IPS-NIHi11 (cell line): ENCODE measurements around the gene SAFB2.
"Not testable (repeated sequence)": the region's sequence is repeated elsewhere in the genome, so short reads cannot be mapped to it uniquely, and the experiment has no call there.

Experiments
- DNase-seq: peaks from one replicate; pipeline ENCODE4 v3.0.0; 2012; ENCODE audit warnings: mixed read lengths, low spot score

The SAFB2 gene

GRCh38 chr19:5632657-5633056, 10.1 kb upstream of the SAFB2 start:
- DNase-seq, result no peak

DNA sequence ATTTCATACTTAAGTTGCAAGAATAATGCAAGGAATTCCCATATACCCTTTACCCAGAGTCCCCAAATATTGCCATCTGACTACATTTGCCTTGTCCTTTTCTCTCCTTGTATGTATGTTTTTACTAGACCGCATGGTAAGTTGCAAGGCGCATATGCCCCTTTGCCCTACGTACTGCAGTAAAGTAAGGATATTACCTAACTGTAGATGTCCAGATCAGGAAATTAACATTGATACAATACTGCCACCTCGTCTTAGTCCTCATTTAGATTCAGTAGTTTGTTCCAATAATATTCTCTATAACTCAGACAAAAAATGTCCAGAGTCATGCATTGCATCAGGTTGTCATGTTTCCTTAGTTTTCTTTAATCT, 9.7 kb upstream of the SAFB2 start:
- DNase-seq, result no peak

- DNase-seq, result no peak
Measured at GRCh38 chr19:5631567-5632240, 9.1 kb upstream of the SAFB2 start.

DNA sequence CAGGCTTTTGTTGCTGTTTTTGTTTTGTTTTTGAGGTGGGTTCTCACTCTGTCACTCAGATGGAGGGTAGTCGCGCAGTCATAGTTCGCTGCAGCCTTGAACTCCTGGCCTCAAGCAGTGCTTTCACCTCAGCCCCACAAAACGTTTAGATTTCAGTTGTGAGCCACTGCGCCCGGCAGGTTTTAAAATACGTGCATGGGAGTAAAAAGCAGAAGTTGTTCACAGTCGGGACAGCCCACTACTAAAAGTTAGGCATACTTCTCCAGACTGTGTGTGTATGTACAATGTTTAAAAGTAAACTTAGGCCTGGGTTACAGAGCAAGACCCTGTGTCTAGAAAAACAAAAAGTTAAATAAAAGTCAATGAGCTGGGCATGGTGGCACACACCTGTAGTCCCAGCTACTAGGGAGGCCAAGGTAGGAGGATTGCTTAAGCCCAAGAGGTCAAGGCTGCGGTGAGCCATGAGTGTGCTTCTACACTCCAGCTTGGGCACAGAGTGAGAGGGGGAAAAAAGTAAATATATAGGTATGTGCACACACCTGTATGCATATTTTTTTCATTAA, 6.4 kb upstream of the SAFB2 start:
- no peak for DNase-seq

DNA sequence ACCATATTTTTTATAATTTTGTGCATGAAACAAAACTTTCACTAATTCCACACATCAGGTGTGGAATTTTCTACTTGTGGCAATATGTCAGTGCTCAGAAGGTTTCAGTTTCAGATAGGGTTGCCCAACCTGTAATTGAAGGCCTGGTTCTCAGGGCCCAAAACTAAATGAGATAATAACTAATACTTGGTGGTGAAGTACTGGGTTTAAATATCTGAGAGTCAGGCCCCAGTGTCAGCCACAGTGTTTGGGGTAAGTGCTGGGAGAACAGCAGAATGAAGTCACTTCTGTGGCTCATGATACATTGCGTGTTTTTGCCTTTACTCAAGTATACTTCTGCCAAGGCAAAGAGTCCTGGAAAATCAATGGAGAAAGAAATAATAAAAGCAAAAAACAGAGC, 5.9 kb upstream of the SAFB2 start:
- DNase-seq, result no peak

DNA sequence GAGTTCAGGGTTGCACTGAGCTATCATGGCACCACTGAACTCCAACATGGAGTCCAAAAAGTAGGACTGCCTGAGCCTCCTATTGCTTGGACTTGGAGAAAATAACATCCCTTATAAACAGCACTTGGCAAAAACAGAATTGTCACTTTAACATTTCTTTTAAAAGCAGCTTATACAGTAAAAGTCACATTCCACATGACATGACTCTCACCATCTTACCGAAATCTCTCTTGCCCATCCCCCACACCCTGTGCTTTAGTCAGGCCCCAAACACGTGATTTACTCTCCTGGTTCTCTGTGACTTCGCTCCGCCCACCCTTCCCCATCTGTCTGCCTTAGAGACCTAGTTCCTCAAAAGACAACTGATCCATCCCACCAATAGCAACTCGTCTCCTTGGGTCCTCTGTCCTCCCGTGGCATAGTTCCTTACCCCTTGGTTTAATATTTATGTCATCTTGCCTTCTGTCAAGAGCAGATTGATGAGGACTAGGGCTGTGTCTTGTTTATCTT, 4.9 kb upstream of the SAFB2 start:
- DNase-seq, result no peak

DNA sequence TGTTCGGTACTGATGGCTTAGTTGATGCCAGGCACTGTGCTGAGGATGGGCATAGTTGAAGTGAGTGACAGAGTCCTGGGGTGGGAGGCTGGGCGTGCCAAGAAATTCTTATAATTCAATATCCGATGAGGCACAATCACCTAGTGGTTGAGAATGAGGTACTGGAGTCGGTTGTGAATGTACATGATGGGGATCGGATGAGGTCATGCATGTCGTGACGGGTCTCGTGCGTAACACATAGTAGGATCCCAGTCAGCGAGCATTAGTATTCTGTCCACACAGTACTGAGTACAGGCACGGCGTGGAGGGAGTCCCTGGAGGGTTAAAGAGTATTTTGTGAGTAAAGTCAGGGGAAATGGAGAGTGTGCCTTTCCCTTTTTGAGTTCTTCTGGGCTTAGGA, 3.1 kb upstream of the SAFB2 start:
- DNase-seq, result no peak

DNA sequence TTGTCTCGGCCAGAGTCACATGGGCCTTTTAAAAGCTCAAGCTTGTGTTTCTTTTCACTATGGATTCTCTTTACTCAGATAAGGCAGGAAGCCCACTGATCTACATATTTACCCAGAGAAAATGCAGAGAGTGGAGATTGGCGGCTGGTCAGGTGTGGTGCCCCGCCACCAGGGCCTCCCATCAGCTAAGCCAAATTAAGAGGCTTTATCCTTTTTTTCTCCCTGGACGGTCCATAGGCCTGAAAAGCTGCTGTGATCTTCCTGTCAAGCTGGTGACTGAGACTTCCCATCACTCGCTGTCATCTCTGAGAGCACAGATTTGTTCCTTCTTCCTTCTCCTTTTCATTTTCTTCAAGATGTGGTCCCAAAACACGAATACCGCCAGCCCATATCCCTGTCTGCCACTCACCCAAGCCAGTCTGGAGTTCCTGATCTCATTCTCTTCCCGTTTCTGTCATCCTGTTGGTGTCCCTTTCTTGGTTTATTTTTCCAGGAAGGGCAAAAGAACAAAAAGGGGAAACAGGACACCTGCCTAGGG, 2.2 kb upstream of the SAFB2 start:
- no peak for DNase-seq

GRCh38 chr19:5624018-5624663, 1.6 kb upstream of the SAFB2 start:
- DNase-seq, result peak; percentile 15

DNA sequence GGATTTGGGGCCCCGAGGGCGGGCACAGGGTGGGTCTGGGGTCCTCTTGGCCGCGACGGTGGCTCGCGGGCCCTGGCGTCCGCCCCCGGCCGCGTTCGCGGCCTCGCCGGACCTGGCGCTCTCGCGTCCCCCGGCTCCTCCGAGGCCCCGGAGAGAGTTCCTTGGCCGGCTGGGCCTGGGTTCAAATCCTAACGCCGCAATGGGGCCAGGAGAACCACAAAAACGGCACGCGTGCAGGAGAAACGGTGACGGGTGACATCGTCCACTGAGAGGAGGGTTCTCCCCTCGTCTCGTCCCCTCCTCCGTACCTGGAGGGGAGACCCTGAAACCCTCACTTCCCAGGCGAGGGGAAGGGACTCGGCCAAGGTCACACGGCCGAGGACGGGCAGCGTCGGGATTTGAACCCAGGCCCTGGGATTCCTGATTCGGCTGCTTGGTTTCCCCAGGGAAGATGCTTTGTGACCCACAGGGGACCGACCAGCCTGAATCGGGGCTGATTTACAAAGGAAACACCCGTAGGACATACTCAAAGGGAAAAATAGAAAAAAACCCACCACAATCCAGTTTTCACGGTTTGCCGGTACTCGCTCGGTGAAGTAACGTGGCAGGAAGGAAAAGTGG, 931 bp upstream of the SAFB2 start:
- no peak for DNase-seq

- DNase-seq, result peak; percentile 10
Measured at GRCh38 chr19:5621945-5622464, 571 bp downstream of the SAFB2 start.

DNA sequence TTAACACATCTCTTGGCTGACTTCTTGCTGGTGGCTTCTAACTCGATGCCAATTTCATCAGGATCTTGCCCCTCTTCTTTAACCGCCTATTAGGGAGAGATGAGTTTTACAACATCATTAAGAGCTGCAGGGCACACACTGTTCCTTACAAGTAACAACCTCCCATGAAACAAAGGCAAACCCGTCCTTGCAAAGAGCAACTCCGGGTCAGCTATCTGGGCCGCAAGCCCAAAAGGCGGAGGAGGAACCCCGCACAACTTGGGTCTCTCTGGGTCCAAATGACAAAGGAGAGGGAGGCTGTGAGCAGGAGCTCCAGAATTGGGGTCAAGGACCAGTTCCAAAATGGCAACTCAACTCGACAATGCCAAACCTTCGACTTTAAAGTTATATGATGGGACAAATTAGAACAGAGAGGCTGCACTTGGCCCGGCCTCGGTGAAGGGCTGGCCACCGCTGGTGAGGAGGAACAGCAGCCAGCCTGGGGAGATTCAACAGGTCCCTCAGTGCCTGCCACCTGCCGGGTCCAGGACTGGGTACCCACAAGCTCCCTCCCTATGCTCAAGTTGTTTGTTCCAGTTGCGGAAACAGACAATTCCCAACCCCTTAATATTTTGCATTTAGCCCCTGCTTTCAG, 1.1 kb downstream of the SAFB2 start:
- no peak for DNase-seq

DNA sequence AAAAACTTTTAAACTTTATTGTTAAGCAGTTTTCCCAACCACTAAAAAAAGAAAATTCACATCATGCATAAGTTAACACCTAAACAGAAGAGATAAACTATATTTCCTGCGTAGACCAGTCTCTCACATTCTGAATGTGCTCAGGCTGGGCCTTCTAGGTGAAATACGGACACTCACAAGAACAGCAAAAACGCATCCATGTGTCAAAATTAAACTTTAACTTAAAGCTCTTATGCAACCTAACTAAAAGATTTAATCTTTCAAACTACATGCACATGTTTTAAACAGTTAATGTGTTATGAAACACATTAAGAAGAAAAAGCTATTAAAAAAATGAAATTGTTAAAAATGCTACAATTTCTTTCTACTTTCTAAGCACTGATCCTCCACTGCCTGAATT, 2.6 kb downstream of the SAFB2 start:
- DNase-seq, result no peak

- no peak for DNase-seq
Measured at GRCh38 chr19:5618591-5618990, 4.0 kb downstream of the SAFB2 start.

DNA sequence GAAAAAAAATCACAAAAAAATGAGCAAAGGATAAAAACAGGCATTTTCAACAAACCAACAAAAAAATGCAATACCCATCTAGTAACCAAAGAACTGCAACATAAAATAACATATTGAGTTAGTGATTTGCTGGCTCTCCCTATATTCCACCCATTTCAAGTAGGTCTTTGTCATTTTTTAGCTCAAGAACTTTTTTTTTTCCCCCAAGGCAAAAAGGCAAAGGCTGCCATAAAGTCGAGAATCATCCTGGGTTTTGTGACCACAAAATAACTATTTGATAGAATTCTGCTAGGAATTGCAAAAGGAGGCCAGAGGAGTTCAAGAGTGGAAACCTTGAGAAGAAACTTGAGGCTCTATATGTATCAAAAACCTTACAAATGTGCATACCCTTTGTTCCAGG, 5.5 kb downstream of the SAFB2 start:
- DNase-seq, result no peak

DNA sequence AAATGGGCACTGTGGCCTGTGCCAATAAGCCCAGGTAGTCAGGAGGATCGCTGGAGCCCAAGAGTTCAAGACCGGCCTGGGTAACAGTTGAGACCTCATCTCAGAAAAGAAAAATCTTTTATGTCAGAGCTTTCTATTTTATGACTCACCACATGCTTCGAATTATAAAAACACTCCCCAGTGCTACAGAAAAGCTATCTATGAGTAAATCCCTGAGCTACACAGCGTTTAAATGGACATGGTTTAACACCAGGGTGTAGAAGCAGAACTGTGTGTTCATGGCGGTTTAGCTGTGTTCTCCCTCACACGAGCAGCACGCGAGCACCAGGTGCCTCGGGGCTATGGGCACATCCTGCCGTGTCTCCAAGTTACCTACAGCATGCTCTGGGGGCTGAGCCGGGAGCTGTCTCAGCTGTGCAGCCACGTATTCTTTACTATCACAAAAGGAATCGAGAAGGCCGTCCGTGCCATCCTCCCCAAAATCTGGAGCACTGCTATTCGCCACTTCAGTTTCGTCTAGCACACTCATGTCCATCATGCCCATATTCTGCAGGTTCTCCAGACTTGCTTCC, 6.7 kb downstream of the SAFB2 start:
- DNase-seq, result no peak

DNA sequence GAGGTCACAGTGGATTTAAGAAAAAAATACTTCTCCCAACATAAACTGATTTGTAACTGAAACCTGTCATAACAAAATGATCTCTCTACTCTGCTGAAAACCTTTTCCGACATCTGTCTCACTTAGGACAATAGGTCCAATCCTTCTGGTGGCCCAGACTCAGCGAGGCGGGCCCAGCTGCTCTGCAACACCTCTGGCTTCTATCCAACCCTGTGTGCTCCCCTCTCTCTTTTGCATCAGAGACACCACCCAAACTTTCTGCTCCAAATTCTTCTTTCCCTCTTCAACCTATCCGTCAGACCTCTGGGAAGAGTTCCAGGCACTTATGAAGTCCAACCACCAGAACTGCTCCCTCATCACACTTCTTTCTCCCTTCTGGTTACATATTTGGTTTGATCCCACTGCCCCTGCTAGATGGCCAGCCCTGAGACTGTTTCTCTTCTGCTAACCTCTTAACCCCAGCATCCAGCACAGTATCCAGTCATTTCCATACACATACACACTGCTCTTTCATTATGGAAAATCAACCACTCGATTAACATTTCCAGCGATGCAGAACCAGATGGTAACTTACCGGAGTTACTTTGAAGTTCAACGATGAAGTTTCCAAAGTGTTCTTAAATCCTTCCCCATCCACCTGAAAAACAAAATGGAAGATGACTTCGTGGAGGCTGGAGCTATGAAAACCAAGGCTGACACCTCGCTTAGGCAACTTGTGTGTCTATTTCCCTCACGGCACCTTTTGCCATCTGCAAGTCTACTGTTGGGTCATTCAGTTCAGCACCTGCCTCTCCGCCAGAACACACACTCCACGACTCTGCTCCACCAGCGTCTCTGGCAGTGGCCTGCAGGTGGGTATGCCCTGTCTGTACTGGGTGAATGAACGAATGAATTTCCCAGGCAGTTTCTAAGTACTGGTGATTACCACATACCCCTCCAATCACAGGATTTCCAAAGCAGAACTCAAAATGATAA, 9.4 kb downstream of the SAFB2 start:
- no peak for DNase-seq

- DNase-seq, result no peak
Measured at GRCh38 chr19:5609881-5610448, 12.6 kb downstream of the SAFB2 start.

DNA sequence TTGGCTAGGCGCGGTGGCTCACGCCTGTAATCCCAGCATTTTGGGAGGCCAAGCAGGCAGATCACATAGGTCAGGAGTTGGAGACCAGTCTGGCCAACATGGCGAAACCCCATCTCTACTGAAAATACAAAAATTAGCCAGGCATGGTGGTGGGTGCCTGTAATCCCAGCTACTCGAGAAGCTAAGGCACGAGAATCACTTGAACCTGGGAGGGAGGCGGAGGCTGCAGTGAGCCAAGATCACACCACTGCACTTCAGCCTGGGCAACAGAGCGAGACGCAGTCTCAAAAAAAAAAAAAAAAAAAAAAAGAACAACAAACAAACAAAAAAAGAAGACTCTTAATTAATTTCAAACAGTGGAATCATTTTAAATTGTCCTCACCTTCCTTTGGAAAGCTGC, 13.8 kb downstream of the SAFB2 start:
- DNase-seq, result not testable (repeated sequence)

DNA sequence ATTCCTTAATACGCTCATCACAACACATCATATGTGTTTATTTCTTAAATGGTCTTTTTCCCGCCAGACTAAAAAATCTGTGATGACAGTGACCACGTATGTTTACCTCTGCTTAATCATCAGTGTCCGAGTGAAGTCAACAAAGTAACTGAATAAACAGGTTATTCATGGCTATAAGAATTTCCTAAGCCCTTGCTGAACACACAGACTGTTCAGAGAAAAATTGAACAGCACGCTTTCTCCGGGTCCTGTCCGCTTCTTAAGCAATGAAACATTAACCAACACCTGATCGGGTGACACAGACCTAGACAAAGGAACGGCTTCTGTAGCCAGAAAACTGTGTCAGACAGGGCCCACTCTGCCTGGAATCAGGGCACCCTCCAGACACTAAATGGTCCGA, 14.3 kb downstream of the SAFB2 start:
- no peak for DNase-seq
